Skeletal muscle satellite cell (primary cell): ENCODE data around the gene EPHA2.

Experiments
- H3K27me3 ChIP-seq: 2 replicates; pipeline ENCODE4 v1.7.0; 2013; ENCODE audit warnings: low read length; ENCODE audit not compliant: control insufficient read depth, insufficient read depth
- H3K36me3 ChIP-seq: 2 replicates; pipeline ENCODE4 v1.7.0; 2013; ENCODE audit warnings: mild to moderate bottlenecking, control low read depth, low read length; ENCODE audit not compliant: insufficient read depth
- H3K4me1 ChIP-seq: 2 replicates; pipeline ENCODE4 v1.7.0; 2013; ENCODE audit warnings: low read length; ENCODE audit not compliant: control insufficient read depth, insufficient read depth
- H3K4me2 ChIP-seq: 2 replicates; pipeline ENCODE4 v1.7.0; 2013; ENCODE audit warnings: mild to moderate bottlenecking, low read length
- H3K4me3 ChIP-seq: 2 replicates; pipeline ENCODE4 v1.7.0; 2013; ENCODE audit warnings: low read length
- H3K9ac ChIP-seq: 2 replicates; pipeline ENCODE4 v1.7.0; 2013; ENCODE audit warnings: mild to moderate bottlenecking, low read depth, low read length, moderate library complexity
- H3K9me3 ChIP-seq: replicated peaks from 2 replicates; pipeline ENCODE4 v1.7.0; 2013; ENCODE audit warnings: mild to moderate bottlenecking, control low read depth, low read length

EPHA2 gene

DNA sequence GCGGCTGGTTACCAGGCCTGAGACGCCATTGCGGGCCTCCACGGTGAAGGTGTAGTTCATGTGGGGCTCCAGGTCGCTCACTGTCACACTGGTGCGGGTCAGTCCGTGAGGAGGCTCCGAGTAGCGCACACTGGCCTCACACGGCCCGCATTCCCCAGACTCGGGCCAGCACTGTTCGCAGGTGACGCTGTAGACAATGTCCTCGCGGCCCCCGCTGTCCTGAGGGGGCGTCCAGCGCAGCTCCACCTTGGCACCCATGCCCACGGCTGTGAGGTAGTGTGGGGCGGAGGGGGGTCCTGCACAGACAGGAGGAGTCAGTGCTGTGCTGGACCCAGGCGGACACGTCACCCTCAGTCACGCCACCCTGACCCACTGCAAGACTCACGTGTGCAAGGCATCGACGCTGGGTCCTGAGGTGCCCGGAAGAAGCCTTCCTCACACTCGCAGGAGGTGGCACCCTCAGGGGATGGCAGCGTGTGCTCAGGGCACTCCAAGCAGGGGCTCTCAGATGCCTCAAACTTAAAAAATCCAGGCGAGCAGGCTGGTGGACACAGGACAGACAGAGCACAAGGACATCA is 17.9 kb downstream of the EPHA2 start:
- Histone ChIP-seq H3K4me1 (peaks cover 46% of the 10 kb centered on the region), H3K9ac (no peak overlapping the region)

DNA sequence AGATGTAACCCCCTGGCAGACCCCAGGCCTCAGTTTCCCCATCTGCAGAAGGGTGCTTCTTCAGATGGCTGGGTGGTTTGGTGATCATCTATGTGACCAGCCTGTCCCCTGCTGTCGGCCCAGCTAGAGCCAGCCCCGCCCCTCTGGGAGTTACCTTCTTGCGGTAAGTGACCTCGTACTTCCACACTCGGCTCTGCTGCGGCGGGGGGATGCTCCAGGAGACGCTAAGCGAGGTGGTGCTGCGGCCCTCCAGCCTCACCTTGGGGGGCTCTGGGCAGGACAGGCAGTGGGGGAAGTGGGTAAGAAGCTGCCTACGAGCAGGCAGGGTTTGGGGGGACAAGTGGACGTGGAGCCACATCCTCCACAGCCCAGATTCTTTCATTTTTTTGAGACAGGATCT is 20.4 kb downstream of the EPHA2 start:
- no peaks in the 10 kb centered on the region for H3K9me3 ChIP-seq
- H3K9ac ChIP-seq, result no peak overlapping the region
- H3K36me3 ChIP-seq, result peaks cover 82% of the 10 kb centered on the region
- H3K4me3 ChIP-seq, result no peak overlapping the region
- H3K27me3 ChIP-seq, result no peaks in the 10 kb centered on the region
- H3K4me2 ChIP-seq, result no peak overlapping the region
- peaks cover 24% of the 10 kb centered on the region for H3K4me1 ChIP-seq

More for the DNA sequence above, 17.9 kb downstream of the EPHA2 start:
- H3K4me2 ChIP-seq, result no peak overlapping the region
- no peak overlapping the region for H3K4me3 ChIP-seq
- H3K36me3 ChIP-seq, result peaks cover 77% of the 10 kb centered on the region
- H3K9me3 ChIP-seq, result no peaks in the 10 kb centered on the region
- no peaks in the 10 kb centered on the region for H3K27me3 ChIP-seq

DNA sequence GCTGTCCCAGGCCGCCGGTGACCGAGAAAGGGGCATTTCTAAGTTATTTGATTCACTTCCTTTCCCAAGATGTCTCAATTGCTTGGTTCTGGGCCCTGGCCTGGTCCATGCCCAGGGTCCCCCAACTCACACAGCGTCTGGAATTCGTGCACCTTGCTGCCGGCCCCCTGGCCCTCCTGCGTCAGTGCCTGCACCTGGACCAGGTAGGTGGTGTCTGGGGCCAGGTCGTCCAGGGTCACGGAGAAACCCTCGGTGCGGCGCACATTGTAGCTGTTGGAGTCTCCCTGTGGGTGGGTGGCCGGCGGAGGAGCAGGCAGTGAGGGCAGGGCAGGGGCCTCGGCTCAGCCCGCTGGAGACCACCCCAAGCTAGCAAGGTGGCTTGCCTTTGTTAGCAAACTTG is 21.0 kb downstream of the EPHA2 start:
- H3K36me3 ChIP-seq, result peaks cover 83% of the 10 kb centered on the region

DNA sequence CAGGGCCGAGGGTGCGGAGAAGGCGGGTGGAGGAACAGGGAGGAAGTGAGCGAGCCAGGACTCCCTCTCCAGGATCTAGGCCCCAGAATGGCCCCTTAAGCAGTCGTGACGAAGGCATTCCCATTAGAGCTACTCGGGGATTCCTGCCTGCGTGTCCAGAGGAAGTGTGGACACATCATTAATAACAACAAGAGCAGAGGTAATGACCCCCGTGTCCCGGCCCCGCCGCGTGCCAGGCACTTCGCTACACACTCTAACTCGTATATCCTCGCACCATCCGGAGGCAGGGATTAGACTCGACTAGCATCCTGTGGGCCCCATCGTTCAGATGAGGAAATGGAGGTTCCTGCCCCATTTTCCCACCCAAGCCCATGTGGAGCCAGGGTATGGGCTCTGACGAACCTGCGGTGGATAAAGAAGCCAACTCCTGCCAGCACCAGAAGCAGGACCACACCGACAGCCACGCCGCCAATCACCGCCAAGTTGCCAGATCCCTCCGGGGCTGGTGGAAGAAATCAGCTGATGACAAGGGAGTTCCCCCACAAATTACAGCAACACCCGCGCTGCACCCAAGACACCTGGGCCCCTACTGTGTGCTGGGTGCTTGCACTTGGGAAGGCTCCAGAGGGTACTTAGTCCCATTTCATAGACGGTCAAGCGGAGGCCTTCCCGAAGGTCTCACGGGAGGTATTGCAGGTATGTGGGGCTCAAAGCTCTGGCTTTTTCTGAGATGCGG is 21.6 kb downstream of the EPHA2 start:
- Histone ChIP-seq H3K9ac (no peak overlapping the region), H3K36me3 (peaks cover 83% of the 10 kb centered on the region), H3K4me2 (no peak overlapping the region), H3K27me3 (no peaks in the 10 kb centered on the region), H3K4me3 (no peak overlapping the region), H3K4me1 (peaks cover 11% of the 10 kb centered on the region), H3K9me3 (no peaks in the 10 kb centered on the region)

More for the DNA sequence above, 21.0 kb downstream of the EPHA2 start:
- Histone ChIP-seq H3K4me1 (peaks cover 18% of the 10 kb centered on the region), H3K9me3 (no peaks in the 10 kb centered on the region), H3K4me2 (no peak overlapping the region), H3K27me3 (no peaks in the 10 kb centered on the region), H3K4me3 (no peak overlapping the region), H3K9ac (no peak overlapping the region)

DNA sequence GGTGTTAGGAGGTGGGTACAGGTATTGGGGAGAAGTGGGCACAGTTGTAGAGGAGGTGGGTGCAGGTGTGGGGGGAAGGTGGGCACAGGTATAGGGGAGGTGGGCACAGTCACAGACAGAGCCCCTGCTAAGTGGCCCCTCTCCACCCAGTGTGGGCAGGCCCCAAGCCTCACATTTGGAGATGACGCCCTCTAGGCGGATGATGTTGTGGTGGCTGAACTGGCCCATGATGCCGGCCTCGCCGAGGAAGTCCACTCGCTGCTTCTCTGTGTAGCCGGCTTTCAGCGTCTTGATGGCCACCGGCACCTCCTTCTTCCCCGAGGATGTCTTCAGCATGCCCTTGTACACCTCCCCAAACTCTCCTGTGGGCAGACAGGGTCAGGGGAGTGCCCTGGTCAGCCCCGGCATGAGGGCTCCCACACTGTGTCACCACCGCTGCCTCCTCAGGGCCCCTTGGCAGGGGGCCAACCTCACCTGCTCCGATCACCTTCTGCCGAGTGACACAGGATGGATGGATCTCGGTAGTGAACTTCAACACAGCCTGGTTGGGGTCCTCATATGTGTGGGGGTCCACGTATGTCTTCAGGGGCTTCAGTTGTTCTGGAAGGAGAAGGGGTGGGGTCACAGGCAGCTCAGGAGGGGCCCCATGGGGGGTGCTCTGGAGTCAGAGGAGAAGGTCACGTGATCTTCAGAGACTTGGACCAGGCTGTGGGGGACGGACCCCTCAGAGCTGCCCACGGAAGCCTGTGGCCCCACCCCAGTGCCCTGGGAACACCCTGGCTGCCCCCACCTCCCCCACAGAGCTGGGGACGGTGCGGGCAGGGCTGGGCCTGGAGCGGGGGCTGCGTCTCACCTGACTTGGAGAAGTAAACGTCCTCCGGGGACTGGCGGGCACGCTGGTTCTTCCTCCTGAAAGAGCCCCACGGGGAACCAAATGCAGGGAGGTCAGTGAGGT is 22.6 kb downstream of the EPHA2 start:
- H3K9me3 ChIP-seq, result no peaks in the 10 kb centered on the region
- H3K4me2 ChIP-seq, result no peak overlapping the region
- peaks cover 2% of the 10 kb centered on the region for H3K4me1 ChIP-seq
- H3K27me3 ChIP-seq, result no peaks in the 10 kb centered on the region
- H3K9ac ChIP-seq, result no peak overlapping the region
- H3K36me3 ChIP-seq, result peaks cover 82% of the 10 kb centered on the region
- no peak overlapping the region for H3K4me3 ChIP-seq

- Histone ChIP-seq H3K36me3 (peaks cover 82% of the 10 kb centered on the region), H3K27me3 (no peaks in the 10 kb centered on the region), H3K4me3 (no peak overlapping the region), H3K4me1 (no peaks in the 10 kb centered on the region), H3K4me2 (no peak overlapping the region), H3K9ac (no peak overlapping the region), H3K9me3 (no peaks in the 10 kb centered on the region)
Measured at GRCh38 chr1:16132325-16132785, 23.5 kb downstream of the EPHA2 start.

DNA sequence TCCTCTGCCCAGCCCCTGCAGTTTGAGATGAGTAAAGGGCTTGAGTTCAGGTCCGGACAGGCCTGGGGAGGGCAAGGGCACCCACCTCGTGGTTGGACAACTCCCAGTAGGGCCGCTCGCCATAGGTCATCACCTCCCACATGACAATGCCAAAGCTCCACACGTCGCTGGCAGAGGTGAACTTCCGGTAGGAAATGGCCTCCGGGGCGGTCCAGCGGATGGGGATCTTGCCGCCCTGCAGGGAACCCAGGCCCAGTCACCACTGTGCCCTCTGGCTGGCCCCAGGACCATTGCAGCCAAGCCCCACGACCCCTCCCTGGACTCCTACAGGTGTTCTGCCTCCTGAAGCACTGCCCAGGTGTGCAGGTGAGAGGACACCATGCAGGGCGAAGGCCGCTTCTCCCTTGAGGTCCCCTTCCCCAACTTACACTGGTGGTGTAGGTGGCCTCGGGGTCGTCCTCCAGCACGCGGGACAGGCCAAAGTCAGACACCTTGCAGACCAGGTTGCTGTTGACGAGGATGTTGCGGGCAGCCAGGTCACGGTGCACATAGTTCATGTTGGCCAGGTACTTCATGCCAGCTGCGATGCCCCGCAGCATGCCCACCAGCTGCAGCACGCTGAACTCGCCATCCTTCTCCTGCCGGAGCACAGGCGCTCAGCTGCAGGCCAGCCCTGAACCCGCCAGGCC is 24.1 kb downstream of the EPHA2 start:
- Histone ChIP-seq H3K9ac (no peak overlapping the region), H3K4me1 (no peaks in the 10 kb centered on the region), H3K36me3 (peaks cover 88% of the 10 kb centered on the region), H3K4me3 (no peak overlapping the region), H3K4me2 (no peak overlapping the region), H3K9me3 (no peaks in the 10 kb centered on the region), H3K27me3 (no peaks in the 10 kb centered on the region)

GRCh38 chr1:16130827-16131226 is 25.0 kb downstream of the EPHA2 start:
- Histone ChIP-seq H3K4me2 (no peak overlapping the region), H3K4me1 (no peaks in the 10 kb centered on the region), H3K27me3 (no peaks in the 10 kb centered on the region), H3K9ac (no peak overlapping the region), H3K9me3 (no peaks in the 10 kb centered on the region), H3K36me3 (peaks cover 94% of the 10 kb centered on the region), H3K4me3 (no peak overlapping the region)

DNA sequence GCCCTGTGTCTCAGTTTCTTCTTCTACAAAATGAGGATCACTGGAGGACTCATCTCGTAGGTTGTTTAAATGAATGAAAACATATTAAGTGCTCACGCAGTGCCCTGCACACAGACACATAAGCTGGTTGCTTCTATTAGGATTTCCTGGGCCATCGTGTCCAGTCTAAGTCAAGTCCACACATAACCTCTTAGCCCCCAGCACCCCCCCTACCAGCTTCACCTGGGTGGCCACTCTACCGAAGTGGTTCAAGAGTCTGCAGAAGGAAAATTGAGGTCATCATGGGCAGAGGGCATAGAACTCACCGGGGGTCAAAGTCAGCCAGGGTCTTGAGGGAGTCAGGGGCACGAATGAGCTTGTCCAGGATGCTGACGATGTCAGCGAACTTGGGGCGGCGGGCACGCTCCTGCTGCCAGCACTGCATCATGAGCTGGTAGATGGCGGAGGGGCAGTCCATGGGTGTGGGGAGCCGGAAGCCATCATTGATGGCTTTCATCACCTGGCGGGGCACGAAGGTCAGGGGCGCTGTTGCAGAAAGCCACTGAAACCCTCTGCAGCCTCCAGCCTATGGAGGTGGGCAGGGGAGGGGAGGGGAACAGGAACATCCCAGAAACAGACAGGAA is 25.8 kb downstream of the EPHA2 start:
- H3K9me3 ChIP-seq, result no peaks in the 10 kb centered on the region
- no peak overlapping the region for H3K4me3 ChIP-seq
- no peak overlapping the region for H3K4me2 ChIP-seq
- H3K27me3 ChIP-seq, result no peaks in the 10 kb centered on the region
- H3K4me1 ChIP-seq, result no peaks in the 10 kb centered on the region
- H3K9ac ChIP-seq, result no peak overlapping the region
- H3K36me3 ChIP-seq, result peaks cover 92% of the 10 kb centered on the region

GRCh38 chr1:16129316-16129715 is 26.6 kb downstream of the EPHA2 start:
- H3K4me1 ChIP-seq, result no peaks in the 10 kb centered on the region
- no peaks in the 10 kb centered on the region for H3K9me3 ChIP-seq
- H3K4me3 ChIP-seq, result no peak overlapping the region
- H3K36me3 ChIP-seq, result peaks cover 91% of the 10 kb centered on the region
- no peak overlapping the region for H3K9ac ChIP-seq
- no peak overlapping the region for H3K4me2 ChIP-seq
- H3K27me3 ChIP-seq, result no peaks in the 10 kb centered on the region
